HCT116 (cell line): ENCODE measurements around the gene FRMD4A.

Experiments used
- CTCF ChIP-seq, 3 experiments: fragments of 200-600 bp in 1 of 3; sonication (generic) in 1 of 3; IDR thresholded peaks in 2 of 3; conservative IDR thresholded peaks in 1 of 3; 2 replicates each; pipeline ENCODE4 v1.5.1; 2012 to 2017; ENCODE audit warnings: low read depth in 2 of 3, low read length in 2 of 3, antibody characterized with exemption in 1 of 3, borderline replicate concordance in 1 of 3, control low read depth in 1 of 3, mild to moderate bottlenecking in 1 of 3, mixed read lengths in 1 of 3, mixed run types in 1 of 3, moderate library complexity in 1 of 3; ENCODE audit not compliant: insufficient read depth in 1 of 3
- ELF1 ChIP-seq: IDR thresholded peaks from 2 replicates; pipeline ENCODE4 v1.6.1; 2012; ENCODE audit warnings: low read depth, borderline replicate concordance
- EZH2 ChIP-seq: fragments of 200-600 bp; sonication (generic); IDR thresholded peaks from 2 replicates; pipeline ENCODE4 v1.6.1; 2017; ENCODE audit warnings: antibody characterized with exemption, mixed run types
- MAX ChIP-seq: IDR thresholded peaks from 2 replicates; pipeline ENCODE4 v1.6.1; 2012
- POLR2A ChIP-seq: IDR thresholded peaks from 2 replicates; pipeline ENCODE4 v1.7.0; 2011; ENCODE audit warnings: borderline replicate concordance; ENCODE audit not compliant: insufficient read depth, insufficient read length; ENCODE audit errors: extremely low read depth
- POLR2AphosphoS5 ChIP-seq: IDR thresholded peaks from 2 replicates; pipeline ENCODE4 v1.6.1; 2011; ENCODE audit warnings: mild to moderate bottlenecking, low read depth, low read length, moderate library complexity
- SP1 ChIP-seq: IDR thresholded peaks from 2 replicates; pipeline ENCODE4 v1.6.1; 2012; ENCODE audit warnings: low read depth

GRCh38 chr10:14235566-14236195, 95.0 kb downstream of the FRMD4A start:
- TF ChIP-seq CTCF (IDR thresholded peaks at IDR 0.05 in 2 of 3, conservative IDR thresholded peaks at IDR 0.05 in 1 of 3; ENCODE audit: borderline replicate concordance in 1 of 3, insufficient read depth in 1 of 3, low read depth in 2 of 3, low read length in 2 of 3): no peak
- no peak for TF ChIP-seq SP1
- TF ChIP-seq POLR2A: no peak
- no peak for TF ChIP-seq EZH2
- TF ChIP-seq MAX: no peak
- no peak for TF ChIP-seq POLR2AphosphoS5
- no peak for TF ChIP-seq ELF1
